Measurements from ENCODE around the gene SSX2IP. TPM values are rescaled to one million over a fixed set of nuclear protein-coding genes. Genes with fewer than 3 reads are reported as not detected.

SSX2IP gene
- total and polyA plus RNA-seq, 9 of the 15 experiments (the other 6 are each of a cell fraction or from before 2014, with no cell fraction given), result 20.6 to 96.7 (median 61.7) TPM

DNA sequence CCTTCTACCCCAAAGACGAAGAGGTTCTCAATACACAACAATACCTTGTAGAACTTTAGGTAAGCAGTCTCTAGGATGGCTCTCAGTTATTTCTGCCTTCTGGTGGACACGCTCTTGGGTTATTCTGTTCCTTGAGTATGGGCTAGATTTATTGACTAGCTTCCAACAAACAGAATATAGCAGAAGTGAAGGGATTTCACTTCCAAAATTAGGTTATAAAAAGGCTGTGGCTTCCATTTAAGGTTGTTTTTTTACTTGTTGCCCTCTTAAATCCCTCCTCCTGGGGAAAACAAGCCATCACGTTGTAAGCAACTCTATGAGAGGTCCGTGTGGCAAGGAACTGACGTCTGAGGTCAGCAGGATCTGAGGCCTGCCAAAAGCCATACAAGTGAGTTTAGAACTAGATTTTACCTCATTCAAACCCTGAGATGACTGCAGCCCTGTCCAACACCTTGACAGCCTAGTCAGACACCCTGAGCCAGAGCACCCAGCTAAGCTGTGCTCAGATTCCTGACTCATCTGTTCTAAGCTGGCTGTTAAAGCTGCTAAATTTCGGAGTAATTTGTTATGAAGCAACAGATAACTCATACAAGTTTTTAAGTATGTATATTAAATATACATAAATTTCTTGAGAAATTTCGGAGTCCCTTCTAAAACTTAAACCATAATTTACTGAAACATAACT is 12.7 kb downstream of the SSX2IP start:
- peaks cover 45% of the 10 kb centered on the region for H3K36me3 ChIP-seq (ENCODE audit: control insufficient read depth, insufficient read depth, low read length)
- no peaks in the 10 kb centered on the region for H3K9me1 ChIP-seq (ENCODE audit: control insufficient read depth, insufficient read depth, low read length)
- FAIRE-seq (no peak), ATAC-seq (no peak; the same call in 2 of the 3 replicates), DNase-seq (ENCODE audit: extremely low read depth in 1 of 4, low spot score in 3 of 4) (no peak)
- H3K9me3 ChIP-seq (replicated peaks; ENCODE audit: control insufficient read depth, insufficient read depth, low read depth, low read length), result no peaks in the 10 kb centered on the region
- 78% methylated on average over 7 of the region's 7 CpGs for WGBS (ENCODE audit: insufficient coverage, low coverage, missing lambda C conversion rate)
- peaks cover 2 to 5% of the 10 kb centered on the region in 2 experiments; a peak in 3 of 5 replicates for H3K4me1 ChIP-seq (replicated peaks in 1 of 2; ENCODE audit: control insufficient read depth in 2 of 2, insufficient read depth in 2 of 2, low read length in 2 of 2)
- no peak overlapping the region for H3K4me3 ChIP-seq
- in situ Hi-C loops (cut with MboI), result no loop called here
- intact Hi-C loops (cut with micrococcal nuclease), result no loop called here
- ChIA-PET POLR2A (interaction anchor here (0.6 to 8.7 kb wide), 2 partner anchors 11 to 13 kb away, joined by 3 to 56 read pairs; partner anchors contain the start of gene SSX2IP), CTCF (ENCODE audit: low intra/inter-chr PET ratio) (no interaction called here)
- H3K4me2 ChIP-seq (ENCODE audit: insufficient read depth, low read length), result no peak overlapping the region
- no peak overlapping the region for H2AFZ ChIP-seq (ENCODE audit: low read depth, low read length)
- no peak for TF ChIP-seq ATF1 (CRISPR knock-in tag; IDR thresholded peaks at IDR 0.05)
- TF ChIP-seq ATF1 (tag; IDR thresholded peaks at IDR 0.05), result no peak
- no peak for TF ChIP-seq SMAD3 (CRISPR knock-in tag; conservative IDR thresholded peaks at IDR 0.05)
- TF ChIP-seq ZNF24 (IDR thresholded peaks at IDR 0.05), result no peak
- TF ChIP-seq GABPB2 (CRISPR knock-in tag; conservative IDR thresholded peaks at IDR 0.05), result no peak
- no peak for TF ChIP-seq ZNF57 (CRISPR knock-in tag; IDR thresholded peaks at IDR 0.05)
- TF ChIP-seq LEF1 (IDR thresholded peaks at IDR 0.05), result no peak
- TF ChIP-seq SRF (CRISPR knock-in tag; IDR thresholded peaks at IDR 0.05), result no peak
- no peak for TF ChIP-seq CHD1 (IDR thresholded peaks at IDR 0.05; ENCODE audit: low read length)
- no peak for TF ChIP-seq ZC3H11A (IDR thresholded peaks at IDR 0.05; ENCODE audit: low read depth, low read length)
- TF ChIP-seq, protein P1, sequence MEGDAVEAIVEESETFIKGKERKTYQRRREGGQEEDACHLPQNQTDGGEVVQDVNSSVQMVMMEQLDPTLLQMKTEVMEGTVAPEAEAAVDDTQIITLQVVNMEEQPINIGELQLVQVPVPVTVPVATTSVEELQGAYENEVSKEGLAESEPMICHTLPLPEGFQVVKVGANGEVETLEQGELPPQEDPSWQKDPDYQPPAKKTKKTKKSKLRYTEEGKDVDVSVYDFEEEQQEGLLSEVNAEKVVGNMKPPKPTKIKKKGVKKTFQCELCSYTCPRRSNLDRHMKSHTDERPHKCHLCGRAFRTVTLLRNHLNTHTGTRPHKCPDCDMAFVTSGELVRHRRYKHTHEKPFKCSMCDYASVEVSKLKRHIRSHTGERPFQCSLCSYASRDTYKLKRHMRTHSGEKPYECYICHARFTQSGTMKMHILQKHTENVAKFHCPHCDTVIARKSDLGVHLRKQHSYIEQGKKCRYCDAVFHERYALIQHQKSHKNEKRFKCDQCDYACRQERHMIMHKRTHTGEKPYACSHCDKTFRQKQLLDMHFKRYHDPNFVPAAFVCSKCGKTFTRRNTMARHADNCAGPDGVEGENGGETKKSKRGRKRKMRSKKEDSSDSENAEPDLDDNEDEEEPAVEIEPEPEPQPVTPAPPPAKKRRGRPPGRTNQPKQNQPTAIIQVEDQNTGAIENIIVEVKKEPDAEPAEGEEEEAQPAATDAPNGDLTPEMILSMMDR (IDR thresholded peaks at IDR 0.05 in 2 of 3, conservative IDR thresholded peaks at IDR 0.05 in 1 of 3; ENCODE audit: insufficient read depth in 2 of 3, low read depth in 1 of 3, low read length in 3 of 3), result no peak
- no peak for TF ChIP-seq PTBP1 (IDR thresholded peaks at IDR 0.05; ENCODE audit: low read depth, low read length)
- no peak for TF ChIP-seq ZNF644 (tag; IDR thresholded peaks at IDR 0.05; ENCODE audit: low read depth)
- no peak for TF ChIP-seq BRCA1 (IDR thresholded peaks at IDR 0.05)
- no peak for TF ChIP-seq BRCA1 (CRISPR knock-in tag; IDR thresholded peaks at IDR 0.05)
- no peak for TF ChIP-seq FOXJ2 (tag; IDR thresholded peaks at IDR 0.05)
- TF ChIP-seq ZNF12 (CRISPR knock-in tag; IDR thresholded peaks at IDR 0.05), result no peak
- no peak for TF ChIP-seq ZNF444 (CRISPR knock-in tag; IDR thresholded peaks at IDR 0.05)
- TF ChIP-seq PPARD (CRISPR knock-in tag; IDR thresholded peaks at IDR 0.05), result no peak
- TF ChIP-seq SRSF7 (optimal IDR thresholded peaks at IDR 0.05; ENCODE audit: low read depth, low read length), result no peak
- no peak for TF ChIP-seq TSC22D4 (tag; IDR thresholded peaks at IDR 0.05)
- TF ChIP-seq ZNF174 (CRISPR knock-in tag; IDR thresholded peaks at IDR 0.05), result no peak
- BruUV-seq (replicated peaks), result no TSS peak
- no peaks in the 10 kb centered on the region for H3K27me3 ChIP-seq (ENCODE audit: control insufficient read depth in 2 of 2, insufficient read depth in 2 of 2, low read length in 2 of 2)
- peaks cover 19% of the 10 kb centered on the region; the same call in 1 of the 2 replicates for H4K20me1 ChIP-seq (replicated peaks; ENCODE audit: control insufficient read depth, insufficient read depth, low read length)
- no peak overlapping the region for H3K9ac ChIP-seq (ENCODE audit: insufficient read depth in 1 of 2, low read depth in 2 of 2, low read length in 2 of 2)
- H3K79me2 ChIP-seq (ENCODE audit: control insufficient read depth, insufficient read depth, low read length), result peaks cover 99% of the 10 kb centered on the region
- H3K27ac ChIP-seq (ENCODE audit: extremely low read depth, low read depth, low read length), result no peak overlapping the region

Measured in K562 (cell line).